ENCODE results near the gene ZNF622. TPM values are rescaled to one million over a fixed set of nuclear protein-coding genes. Genes with fewer than 3 reads are reported as not detected.

Gene ZNF622
- total RNA-seq, 1 experiment from 2014 or later = 25.2 TPM

DNA sequence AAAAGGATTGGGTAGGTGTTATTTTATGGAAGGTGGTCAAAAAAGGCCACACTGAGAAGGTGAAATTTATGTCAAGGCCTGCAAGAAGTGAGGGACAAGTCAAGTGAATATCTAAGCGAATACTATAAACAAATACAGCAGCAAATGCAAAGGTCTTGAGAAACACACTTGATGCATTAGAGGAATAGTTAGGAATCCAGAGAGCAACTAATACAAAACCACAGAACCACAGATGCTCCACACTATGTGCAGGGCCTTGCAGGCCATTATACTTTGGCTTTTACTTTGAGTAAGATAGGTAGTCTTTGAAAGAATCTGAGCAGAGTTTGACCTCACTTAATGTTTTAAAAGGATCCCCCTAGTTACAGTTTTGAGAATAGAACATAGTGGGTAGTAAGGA lies 4.6 kb downstream of the ZNF622 start:
- Histone ChIP-seq H3K27me3 (ENCODE audit: insufficient read depth, low read length) (no peaks in the 10 kb centered on the region), H3K36me3 (ENCODE audit: control insufficient read depth in 1 of 2, insufficient read depth in 2 of 2, low read length in 2 of 2) (peaks cover 42 to 60% of the 10 kb centered on the region in 2 experiments), H3K4me3 (replicated peaks in 1 of 2; ENCODE audit: low read depth in 1 of 2, low read length in 2 of 2) (no peak overlapping the region), H3K4me1 (ENCODE audit: control insufficient read depth in 1 of 2, insufficient read depth in 2 of 2, low read length in 2 of 2) (peaks cover 7 to 9% of the 10 kb centered on the region in 2 experiments), H3K27ac (ENCODE audit: low read depth, low read length) (no peak overlapping the region), H3K4me2 (ENCODE audit: low read length) (no peak overlapping the region), H2AFZ (ENCODE audit: low read depth, low read length, poor library complexity, severe bottlenecking) (no peak overlapping the region), H4K20me1 (ENCODE audit: insufficient read depth) (no peaks in the 10 kb centered on the region), H3K9me3 (ENCODE audit: control insufficient read depth in 1 of 2, insufficient read depth in 1 of 2, low read depth in 1 of 2, low read length in 2 of 2) (no peaks in the 10 kb centered on the region), H3K9ac (ENCODE audit: low read length) (no peak overlapping the region), H3K79me2 (ENCODE audit: insufficient read depth, low read length) (peaks cover 80% of the 10 kb centered on the region), H3K9me2 (ENCODE audit: insufficient read depth) (no peaks in the 10 kb centered on the region)
- ChIA-PET RAD21 (ENCODE audit: low non-redundant PET in 1 of 2, low total read pairs in 2 of 2, uncharacterized antibody in 2 of 2, unreplicated experiment in 2 of 2) (no interaction called here), POLR2A (no interaction called here), CTCF (no interaction called here)
- BruUV-seq (replicated peaks) = no TSS peak
- DNase-seq (ENCODE audit: low read depth, low spot score) = no peak
- intact Hi-C loops (cut with micrococcal nuclease) = no loop called here
- TF ChIP-seq FOSL1 (IDR thresholded peaks at IDR 0.05; ENCODE audit: low read depth) = no peak
- TF ChIP-seq TCF7L2 (IDR thresholded peaks at IDR 0.05; ENCODE audit: borderline replicate concordance, extremely low read depth, insufficient read depth, insufficient read length) = no peak
- TF ChIP-seq ZNF274 (IDR thresholded peaks at IDR 0.05; ENCODE audit: low read depth, low read length) = no peak
- TF ChIP-seq CBX3 (IDR thresholded peaks at IDR 0.05; ENCODE audit: low read depth) = no peak
- no peak for TF ChIP-seq RAD21 (IDR thresholded peaks at IDR 0.05; ENCODE audit: low read depth)
- TF ChIP-seq, protein P1, sequence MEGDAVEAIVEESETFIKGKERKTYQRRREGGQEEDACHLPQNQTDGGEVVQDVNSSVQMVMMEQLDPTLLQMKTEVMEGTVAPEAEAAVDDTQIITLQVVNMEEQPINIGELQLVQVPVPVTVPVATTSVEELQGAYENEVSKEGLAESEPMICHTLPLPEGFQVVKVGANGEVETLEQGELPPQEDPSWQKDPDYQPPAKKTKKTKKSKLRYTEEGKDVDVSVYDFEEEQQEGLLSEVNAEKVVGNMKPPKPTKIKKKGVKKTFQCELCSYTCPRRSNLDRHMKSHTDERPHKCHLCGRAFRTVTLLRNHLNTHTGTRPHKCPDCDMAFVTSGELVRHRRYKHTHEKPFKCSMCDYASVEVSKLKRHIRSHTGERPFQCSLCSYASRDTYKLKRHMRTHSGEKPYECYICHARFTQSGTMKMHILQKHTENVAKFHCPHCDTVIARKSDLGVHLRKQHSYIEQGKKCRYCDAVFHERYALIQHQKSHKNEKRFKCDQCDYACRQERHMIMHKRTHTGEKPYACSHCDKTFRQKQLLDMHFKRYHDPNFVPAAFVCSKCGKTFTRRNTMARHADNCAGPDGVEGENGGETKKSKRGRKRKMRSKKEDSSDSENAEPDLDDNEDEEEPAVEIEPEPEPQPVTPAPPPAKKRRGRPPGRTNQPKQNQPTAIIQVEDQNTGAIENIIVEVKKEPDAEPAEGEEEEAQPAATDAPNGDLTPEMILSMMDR (IDR thresholded peaks at IDR 0.05 in 2 of 3, conservative IDR thresholded peaks at IDR 0.05 in 1 of 3; ENCODE audit: borderline replicate concordance in 1 of 3, insufficient read depth in 1 of 3, low read depth in 2 of 3, low read length in 2 of 3) = no peak
- TF ChIP-seq SP1 (IDR thresholded peaks at IDR 0.05; ENCODE audit: low read depth) = no peak
- no peak for TF ChIP-seq CEBPB (IDR thresholded peaks at IDR 0.05; ENCODE audit: low read depth)
- TF ChIP-seq, protein P2, sequence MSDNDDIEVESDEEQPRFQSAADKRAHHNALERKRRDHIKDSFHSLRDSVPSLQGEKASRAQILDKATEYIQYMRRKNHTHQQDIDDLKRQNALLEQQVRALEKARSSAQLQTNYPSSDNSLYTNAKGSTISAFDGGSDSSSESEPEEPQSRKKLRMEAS (IDR thresholded peaks at IDR 0.05) = no peak
- no peak for TF ChIP-seq SIN3A (IDR thresholded peaks at IDR 0.05; ENCODE audit: low read depth)
- TF ChIP-seq SRF (IDR thresholded peaks at IDR 0.05; ENCODE audit: low read depth) = no peak
- no peak for TF ChIP-seq EZH2 (IDR thresholded peaks at IDR 0.05)
- no peak for TF ChIP-seq ZFX (IDR thresholded peaks at IDR 0.05)
- no peak for TF ChIP-seq YY1 (IDR thresholded peaks at IDR 0.05; ENCODE audit: extremely low read depth, insufficient replicate concordance, low read depth, low read length)
- TF ChIP-seq ELF1 (IDR thresholded peaks at IDR 0.05; ENCODE audit: borderline replicate concordance, low read depth) = no peak
- TF ChIP-seq EZH2phosphoT487 (IDR thresholded peaks at IDR 0.05; ENCODE audit: borderline replicate concordance) = no peak
- TF ChIP-seq ZBTB33 (IDR thresholded peaks at IDR 0.05; ENCODE audit: extremely low read depth, insufficient replicate concordance, low read length) = no peak
- TF ChIP-seq REST (IDR thresholded peaks at IDR 0.05; ENCODE audit: low read depth) = no peak
- TF ChIP-seq, protein P3, sequence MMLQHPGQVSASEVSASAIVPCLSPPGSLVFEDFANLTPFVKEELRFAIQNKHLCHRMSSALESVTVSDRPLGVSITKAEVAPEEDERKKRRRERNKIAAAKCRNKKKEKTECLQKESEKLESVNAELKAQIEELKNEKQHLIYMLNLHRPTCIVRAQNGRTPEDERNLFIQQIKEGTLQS (IDR thresholded peaks at IDR 0.05) = no peak
- no peak for TF ChIP-seq JUND (IDR thresholded peaks at IDR 0.05)
- no peak for ATAC-seq
